GM12878 (cell line): ENCODE measurements around the gene RAB7B.

ENCODE experiments used
- EP300 ChIP-seq, 2 experiments: fragments of 150-350 bp in 1 of 2; IDR thresholded peaks; 2 replicates each; pipeline ENCODE4 v1.6.1; 2011 to 2012; ENCODE audit warnings: low read depth in 2 of 2, low read length in 2 of 2, borderline replicate concordance in 1 of 2, improper control_type of control experiment in 1 of 2, inconsistent platforms in 1 of 2; ENCODE audit not compliant: control insufficient read depth in 1 of 2
- TF ChIP-seq, protein P1 (sequence below), 3 experiments: IDR thresholded peaks in 2 of 3; conservative IDR thresholded peaks in 1 of 3; 2 replicates each; pipeline ENCODE4 v1.5.1; 2011; ENCODE audit warnings: low read depth in 3 of 3, low read length in 3 of 3, mild to moderate bottlenecking in 3 of 3, control low read depth in 2 of 3, moderate library complexity in 2 of 3, inconsistent platforms in 1 of 3, mixed read lengths in 1 of 3; ENCODE audit not compliant: control insufficient read depth in 2 of 3, insufficient read depth in 1 of 3; ENCODE audit errors: extremely low read depth in 1 of 3

DNA sequence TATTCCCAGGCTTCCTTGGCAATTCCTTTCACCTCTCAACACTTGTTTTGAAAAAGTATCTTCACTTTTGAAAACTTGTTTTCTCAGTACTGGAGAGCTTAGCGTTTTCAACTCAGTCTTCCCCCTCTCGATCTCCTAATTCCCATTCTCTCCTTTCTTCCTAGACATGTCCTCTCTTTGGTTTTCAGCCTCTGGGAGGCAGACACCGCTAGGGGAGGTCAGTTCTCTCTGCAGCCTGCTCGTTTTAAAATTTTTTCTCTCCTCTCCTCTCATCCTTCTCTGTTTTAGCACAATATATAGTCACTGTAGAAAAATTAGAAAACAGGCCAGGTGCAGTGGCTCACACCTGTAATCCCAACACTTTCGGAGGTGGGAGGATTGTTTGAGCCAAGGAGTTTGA lies 37.1 kb upstream of the RAB7B start:
- TF ChIP-seq, protein P1, sequence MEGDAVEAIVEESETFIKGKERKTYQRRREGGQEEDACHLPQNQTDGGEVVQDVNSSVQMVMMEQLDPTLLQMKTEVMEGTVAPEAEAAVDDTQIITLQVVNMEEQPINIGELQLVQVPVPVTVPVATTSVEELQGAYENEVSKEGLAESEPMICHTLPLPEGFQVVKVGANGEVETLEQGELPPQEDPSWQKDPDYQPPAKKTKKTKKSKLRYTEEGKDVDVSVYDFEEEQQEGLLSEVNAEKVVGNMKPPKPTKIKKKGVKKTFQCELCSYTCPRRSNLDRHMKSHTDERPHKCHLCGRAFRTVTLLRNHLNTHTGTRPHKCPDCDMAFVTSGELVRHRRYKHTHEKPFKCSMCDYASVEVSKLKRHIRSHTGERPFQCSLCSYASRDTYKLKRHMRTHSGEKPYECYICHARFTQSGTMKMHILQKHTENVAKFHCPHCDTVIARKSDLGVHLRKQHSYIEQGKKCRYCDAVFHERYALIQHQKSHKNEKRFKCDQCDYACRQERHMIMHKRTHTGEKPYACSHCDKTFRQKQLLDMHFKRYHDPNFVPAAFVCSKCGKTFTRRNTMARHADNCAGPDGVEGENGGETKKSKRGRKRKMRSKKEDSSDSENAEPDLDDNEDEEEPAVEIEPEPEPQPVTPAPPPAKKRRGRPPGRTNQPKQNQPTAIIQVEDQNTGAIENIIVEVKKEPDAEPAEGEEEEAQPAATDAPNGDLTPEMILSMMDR (IDR thresholded peaks at IDR 0.05 in 2 of 3, conservative IDR thresholded peaks at IDR 0.05 in 1 of 3; ENCODE audit: control insufficient read depth in 2 of 3, extremely low read depth in 1 of 3, insufficient read depth in 1 of 3, low read depth in 3 of 3, low read length in 3 of 3) = no peak
- no peak for TF ChIP-seq EP300 (IDR thresholded peaks at IDR 0.05; ENCODE audit: borderline replicate concordance in 1 of 2, control insufficient read depth in 1 of 2, low read depth in 2 of 2, low read length in 2 of 2)
